ENCODE data around the gene KIF3A.
A peak's percentile ranks its signal among the peaks of the same experiment; 100 is the strongest.

The KIF3A gene

GRCh38 chr5:132780577-132780976, 43.2 kb upstream of the KIF3A start:
- Histone ChIP-seq H3K27me3 (no peaks in the 10 kb centered on the region), H3K4me3 (ENCODE audit: low read depth, low read length) (no peak overlapping the region), H3K36me3 (no peaks in the 10 kb centered on the region), H3K9me3 (no peaks in the 10 kb centered on the region), H3K4me1 (peaks cover 3% of the 10 kb centered on the region)
- no peak for DNase-seq
- no peak for TF ChIP-seq CTCF (IDR thresholded peaks at IDR 0.05; ENCODE audit: low read depth, low read length)

- no peak overlapping the region for H3K4me3 ChIP-seq (ENCODE audit: low read depth, low read length)
- peaks cover 9% of the 10 kb centered on the region for H3K4me1 ChIP-seq
- no peaks in the 10 kb centered on the region for H3K36me3 ChIP-seq
- no peak for TF ChIP-seq CTCF (IDR thresholded peaks at IDR 0.05; ENCODE audit: low read depth, low read length)
- H3K27me3 ChIP-seq: no peaks in the 10 kb centered on the region
- H3K9me3 ChIP-seq: no peaks in the 10 kb centered on the region
- no peak for DNase-seq
Observed at GRCh38 chr5:132779961-132780360, 42.6 kb upstream of the KIF3A start.

- peaks cover 13% of the 10 kb centered on the region for H3K4me1 ChIP-seq
- H3K4me3 ChIP-seq (ENCODE audit: low read depth, low read length): no peak overlapping the region
- no peak for TF ChIP-seq CTCF (IDR thresholded peaks at IDR 0.05; ENCODE audit: low read depth, low read length)
- no peak for DNase-seq
- H3K36me3 ChIP-seq: no peaks in the 10 kb centered on the region
- no peaks in the 10 kb centered on the region for H3K9me3 ChIP-seq
- H3K27me3 ChIP-seq: no peaks in the 10 kb centered on the region
Observed at GRCh38 chr5:132778856-132779255, 41.5 kb upstream of the KIF3A start.

GRCh38 chr5:132778129-132778528, 40.8 kb upstream of the KIF3A start:
- Histone ChIP-seq H3K36me3 (no peaks in the 10 kb centered on the region), H3K4me1 (peaks cover 20% of the 10 kb centered on the region), H3K4me3 (ENCODE audit: low read depth, low read length) (no peak overlapping the region), H3K27me3 (no peaks in the 10 kb centered on the region), H3K9me3 (no peaks in the 10 kb centered on the region)
- no peak for TF ChIP-seq CTCF (IDR thresholded peaks at IDR 0.05; ENCODE audit: low read depth, low read length)
- no peak for DNase-seq

- H3K4me1 ChIP-seq: peaks cover 22% of the 10 kb centered on the region
- H3K36me3 ChIP-seq: no peaks in the 10 kb centered on the region
- H3K27me3 ChIP-seq: no peaks in the 10 kb centered on the region
- DNase-seq: peak; percentile 67
- TF ChIP-seq CTCF (IDR thresholded peaks at IDR 0.05; ENCODE audit: low read depth, low read length): no peak
- no peaks in the 10 kb centered on the region for H3K9me3 ChIP-seq
- peak within 1 kb of the TSS; percentile 83 for H3K4me3 ChIP-seq (ENCODE audit: low read depth, low read length)
Observed at GRCh38 chr5:132777209-132778069, 40.1 kb upstream of the KIF3A start, which contains the start of gene SEPTIN8. TSS of gene SEPTIN8 (minus strand) at chr5:132777239. CDS start at chr5:132777137, 102 bp downstream.

- no peak for TF ChIP-seq CTCF (IDR thresholded peaks at IDR 0.05; ENCODE audit: low read depth, low read length)
- no peaks in the 10 kb centered on the region for H3K27me3 ChIP-seq
Observed at GRCh38 chr5:132776938-132777208, 39.5 kb upstream of the KIF3A start.

More at GRCh38 chr5:132776938-132777208, 39.5 kb upstream of the KIF3A start:
- Histone ChIP-seq H3K9me3 (no peaks in the 10 kb centered on the region), H3K4me3 (ENCODE audit: low read depth, low read length) (peak overlapping the region; percentile 83), H3K4me1 (peaks cover 22% of the 10 kb centered on the region), H3K36me3 (no peaks in the 10 kb centered on the region)
- DNase-seq: no peak
